ENCODE measurements around the gene WSCD1. TPM values are rescaled to one million over a fixed set of nuclear protein-coding genes. Genes with fewer than 3 reads are reported as not detected.

The WSCD1 gene
- total RNA-seq, 1 experiment from 2014 or later = 0.28 TPM

GRCh38 chr17:6041246-6041645 is 28.9 kb upstream of the WSCD1 start:
- intact Hi-C loops (cut with micrococcal nuclease; ENCODE audit: unreplicated experiment) = no loop called here
- BruUV-seq (replicated peaks) = no TSS peak
- H3K27me3 ChIP-seq (replicated peaks; ENCODE audit: insufficient read depth, low read depth, low read length, poor library complexity) = peaks cover 26% of the 10 kb centered on the region
- no peaks in the 10 kb centered on the region for H3K4me1 ChIP-seq (ENCODE audit: insufficient read depth, low read length, poor library complexity, severe bottlenecking)
- ChIA-PET POLR2A (ENCODE audit: low non-redundant PET) (no interaction called here), CTCF (no interaction called here)
- H3K27ac ChIP-seq (ENCODE audit: low read depth, low read length, poor library complexity, severe bottlenecking) = no peak overlapping the region
- TF ChIP-seq EZH2 (IDR thresholded peaks at IDR 0.05; ENCODE audit: borderline replicate concordance, low read depth, low read length, poor library complexity, severe bottlenecking) = no peak
- no peak for TF ChIP-seq CTCF (conservative IDR thresholded peaks at IDR 0.05; ENCODE audit: low read depth, low read length)
- H3K36me3 ChIP-seq (ENCODE audit: insufficient read depth, low read length, poor library complexity, severe bottlenecking) = no peaks in the 10 kb centered on the region
- no peak for DNase-seq (ENCODE audit: low spot score)
- H3K9me3 ChIP-seq (ENCODE audit: low read depth, low read length, poor library complexity, severe bottlenecking) = no peaks in the 10 kb centered on the region
- H3K4me3 ChIP-seq (ENCODE audit: low read depth, low read length, poor library complexity, severe bottlenecking) = no peak overlapping the region

- Histone ChIP-seq H3K27ac (ENCODE audit: low read depth, low read length, poor library complexity, severe bottlenecking) (no peak overlapping the region), H3K4me1 (ENCODE audit: insufficient read depth, low read length, poor library complexity, severe bottlenecking) (no peaks in the 10 kb centered on the region), H3K4me3 (ENCODE audit: low read depth, low read length, poor library complexity, severe bottlenecking) (no peak overlapping the region), H3K36me3 (ENCODE audit: insufficient read depth, low read length, poor library complexity, severe bottlenecking) (no peaks in the 10 kb centered on the region), H3K9me3 (ENCODE audit: low read depth, low read length, poor library complexity, severe bottlenecking) (no peaks in the 10 kb centered on the region), H3K27me3 (replicated peaks; ENCODE audit: insufficient read depth, low read depth, low read length, poor library complexity) (peaks cover 21% of the 10 kb centered on the region)
- DNase-seq (ENCODE audit: low spot score) = no peak
- ChIA-PET POLR2A (ENCODE audit: low non-redundant PET) (no interaction called here), CTCF (no interaction called here)
- intact Hi-C loops (cut with micrococcal nuclease; ENCODE audit: unreplicated experiment) = no loop called here
- BruUV-seq (replicated peaks) = no TSS peak
- TF ChIP-seq CTCF (conservative IDR thresholded peaks at IDR 0.05; ENCODE audit: low read depth, low read length) = no peak
- TF ChIP-seq EZH2 (IDR thresholded peaks at IDR 0.05; ENCODE audit: borderline replicate concordance, low read depth, low read length, poor library complexity, severe bottlenecking) = no peak
Measured at GRCh38 chr17:6043405-6043804, 26.8 kb upstream of the WSCD1 start.

GRCh38 chr17:6044261-6044660 is 25.9 kb upstream of the WSCD1 start:
- no peak for TF ChIP-seq CTCF (conservative IDR thresholded peaks at IDR 0.05; ENCODE audit: low read depth, low read length)
- no peak for TF ChIP-seq EZH2 (IDR thresholded peaks at IDR 0.05; ENCODE audit: borderline replicate concordance, low read depth, low read length, poor library complexity, severe bottlenecking)
- CTCF ChIA-PET = no interaction called here
- no TSS peak for BruUV-seq (replicated peaks)
- Histone ChIP-seq H3K27me3 (replicated peaks; ENCODE audit: insufficient read depth, low read depth, low read length, poor library complexity) (peaks cover 21% of the 10 kb centered on the region), H3K27ac (ENCODE audit: low read depth, low read length, poor library complexity, severe bottlenecking) (no peak overlapping the region), H3K4me3 (ENCODE audit: low read depth, low read length, poor library complexity, severe bottlenecking) (no peak overlapping the region), H3K9me3 (ENCODE audit: low read depth, low read length, poor library complexity, severe bottlenecking) (no peaks in the 10 kb centered on the region), H3K36me3 (ENCODE audit: insufficient read depth, low read length, poor library complexity, severe bottlenecking) (no peaks in the 10 kb centered on the region), H3K4me1 (ENCODE audit: insufficient read depth, low read length, poor library complexity, severe bottlenecking) (no peaks in the 10 kb centered on the region)
- POLR2A ChIA-PET (ENCODE audit: low non-redundant PET) = no interaction called here
- intact Hi-C loops (cut with micrococcal nuclease; ENCODE audit: unreplicated experiment) = no loop called here
- DNase-seq (ENCODE audit: low spot score) = no peak
